Activated B cell treated with CpG ODN at 0.5 μM for 24 hours (primary cell): ENCODE measurements around the gene BAMBI. TPM values are rescaled to one million over a fixed set of nuclear protein-coding genes. Genes with fewer than 3 reads are reported as not detected.
A peak's percentile ranks its signal among the peaks of the same experiment; 100 is the strongest.

Source experiments
- ATAC-seq: fragments of 200-7000 bp; cut with Tn5 transposase; one replicate; pipeline ENCODE4 v1.10.0; 2021; ENCODE audit warnings: low read depth, mild to moderate bottlenecking, moderate library complexity
- CTCF ChIA-PET: fragments of 350-600 bp; sonication (Branson Sonifier 250); formaldehyde crosslinking; loops from one replicate; lab custom pipeline; 2021; ENCODE audit warnings: antibody characterized with exemption; lab: Charles Lee
- POLR2A ChIA-PET: fragments of 350-600 bp; sonication (Branson Sonifier 250); formaldehyde crosslinking; loops from one replicate; lab custom pipeline; 2021; ENCODE audit warnings: antibody characterized with exemption; lab: Charles Lee
- DNase-seq: peaks from one replicate; pipeline ENCODE4 v3.0.0; 2022
- H3K27ac Mint-ChIP-seq: one replicate; pipeline ENCODE4 v1.8.0; 2020; ENCODE audit warnings: mixed read lengths
- H3K27me3 Mint-ChIP-seq: one replicate; pipeline ENCODE4 v1.8.0; 2021; ENCODE audit warnings: mixed read lengths
- H3K36me3 Mint-ChIP-seq: one replicate; pipeline ENCODE4 v1.8.0; 2021; ENCODE audit warnings: low read depth, mixed read lengths
- H3K4me1 Mint-ChIP-seq: one replicate; pipeline ENCODE4 v1.8.0; 2021; ENCODE audit warnings: mixed read lengths
- H3K4me3 Mint-ChIP-seq: one replicate; pipeline ENCODE4 v1.8.0; 2020; ENCODE audit warnings: mild to moderate bottlenecking, mixed read lengths
- H3K9me3 Mint-ChIP-seq: one replicate; pipeline ENCODE4 v1.8.0; 2020; ENCODE audit warnings: mixed read lengths
- CTCF ChIP-seq: fragments of 200-600 bp; IDR thresholded peaks from one replicate; pipeline ENCODE4 v1.8.0; 2022; ENCODE audit warnings: antibody characterized with exemption, mild to moderate bottlenecking
- intact Hi-C: fragments of 100-400 bp; cut with micrococcal nuclease; formaldehyde crosslinking; loops from one replicate; pipeline ENCODE4 v1.15.1; 2024
- total RNA-seq: library from RNA; stranded (reverse); gene quantifications from 2 replicates; pipeline ENCODE4 v1.2.3, GENCODE V29; 2022

Gene BAMBI
- total RNA-seq, result 0.16 and 0.32 TPM in 2 replicates

- POLR2A ChIA-PET, result interaction anchor here (0.6 kb wide), 1 partner anchor 145 kb away, joined by 4 read pairs; no protein-coding TSS in a partner anchor
- ATAC-seq, result peak; percentile 97
- peaks cover 2% of the 10 kb centered on the region for H3K36me3 Mint-ChIP-seq
- no peak within 1 kb of the TSS for H3K27ac Mint-ChIP-seq
- peaks cover 51% of the 10 kb centered on the region for H3K27me3 Mint-ChIP-seq
- DNase-seq, result peak; percentile 85
- TF ChIP-seq CTCF, result no peak
- peak within 1 kb of the TSS; percentile 81 for H3K4me3 Mint-ChIP-seq
- no peaks in the 10 kb centered on the region for H3K9me3 Mint-ChIP-seq
- peaks cover 30% of the 10 kb centered on the region for H3K4me1 Mint-ChIP-seq
- intact Hi-C loops, result loop anchor here (1.0 to 5.0 kb wide), 8 partner anchors 13 to 935 kb away; partner anchors contain the start of gene WAC
- CTCF ChIA-PET, result interaction anchor here (1.0 kb wide), 1 partner anchor 13 kb away, joined by 3 read pairs; no protein-coding TSS in a partner anchor
Observed at GRCh38 chr10:28676968-28677887, at the start of gene BAMBI. BAMBI (plus strand) TSS chr10:28677521; CDS start chr10:28677898, 377 bp downstream.

GRCh38 chr10:28628184-28628893, 49.0 kb upstream of the BAMBI start:
- CTCF ChIA-PET, result interaction anchor here (0.6 to 1.5 kb wide), 5 partner anchors 9 to 39 kb away, joined by 3 to 9 read pairs (median 5); no protein-coding TSS in a partner anchor
- intact Hi-C loops, result loop anchor here (1.0 to 2.0 kb wide), 2 partner anchors 363 to 820 kb away; no protein-coding TSS in a partner anchor
- no peaks in the 10 kb centered on the region for H3K9me3 Mint-ChIP-seq
- POLR2A ChIA-PET, result no interaction called here
- no peak overlapping the region for H3K27ac Mint-ChIP-seq
- peaks cover 17% of the 10 kb centered on the region for H3K27me3 Mint-ChIP-seq
- peaks cover 6% of the 10 kb centered on the region for H3K4me1 Mint-ChIP-seq
- ATAC-seq (peak; percentile 66), DNase-seq (peak; percentile 41)
- no peaks in the 10 kb centered on the region for H3K36me3 Mint-ChIP-seq
- H3K4me3 Mint-ChIP-seq, result no peak overlapping the region
- peak; percentile 90 for TF ChIP-seq CTCF

- TF ChIP-seq CTCF, result no peak
- H3K27me3 Mint-ChIP-seq, result peaks cover 24% of the 10 kb centered on the region
- ATAC-seq (no peak), DNase-seq (no peak)
- H3K27ac Mint-ChIP-seq, result no peak overlapping the region
- intact Hi-C loops, result no loop called here
- peaks cover 6% of the 10 kb centered on the region for H3K4me1 Mint-ChIP-seq
- no peaks in the 10 kb centered on the region for H3K9me3 Mint-ChIP-seq
- no peaks in the 10 kb centered on the region for H3K36me3 Mint-ChIP-seq
- H3K4me3 Mint-ChIP-seq, result no peak overlapping the region
- ChIA-PET CTCF (no interaction called here), POLR2A (no interaction called here)
Observed at GRCh38 chr10:28631896-28632583, 45.3 kb upstream of the BAMBI start.

- ChIA-PET CTCF (no interaction called here), POLR2A (no interaction called here)
- Mint-ChIP-seq H3K4me1 (peaks cover 6% of the 10 kb centered on the region), H3K36me3 (no peaks in the 10 kb centered on the region), H3K27ac (no peak overlapping the region), H3K4me3 (no peak overlapping the region), H3K27me3 (peaks cover 24% of the 10 kb centered on the region), H3K9me3 (peaks cover 3% of the 10 kb centered on the region)
- DNase-seq (no peak), ATAC-seq (no peak)
- intact Hi-C loops, result no loop called here
- TF ChIP-seq CTCF, result no peak
Observed at GRCh38 chr10:28632584-28632945, 44.8 kb upstream of the BAMBI start.
